ENCODE data around the gene SPAG4. TPM values are rescaled to one million over a fixed set of nuclear protein-coding genes. Genes with fewer than 3 reads are reported as not detected.

Gene SPAG4
- total RNA-seq, 1 donor from 2014 or later = 1.9 TPM

DNA sequence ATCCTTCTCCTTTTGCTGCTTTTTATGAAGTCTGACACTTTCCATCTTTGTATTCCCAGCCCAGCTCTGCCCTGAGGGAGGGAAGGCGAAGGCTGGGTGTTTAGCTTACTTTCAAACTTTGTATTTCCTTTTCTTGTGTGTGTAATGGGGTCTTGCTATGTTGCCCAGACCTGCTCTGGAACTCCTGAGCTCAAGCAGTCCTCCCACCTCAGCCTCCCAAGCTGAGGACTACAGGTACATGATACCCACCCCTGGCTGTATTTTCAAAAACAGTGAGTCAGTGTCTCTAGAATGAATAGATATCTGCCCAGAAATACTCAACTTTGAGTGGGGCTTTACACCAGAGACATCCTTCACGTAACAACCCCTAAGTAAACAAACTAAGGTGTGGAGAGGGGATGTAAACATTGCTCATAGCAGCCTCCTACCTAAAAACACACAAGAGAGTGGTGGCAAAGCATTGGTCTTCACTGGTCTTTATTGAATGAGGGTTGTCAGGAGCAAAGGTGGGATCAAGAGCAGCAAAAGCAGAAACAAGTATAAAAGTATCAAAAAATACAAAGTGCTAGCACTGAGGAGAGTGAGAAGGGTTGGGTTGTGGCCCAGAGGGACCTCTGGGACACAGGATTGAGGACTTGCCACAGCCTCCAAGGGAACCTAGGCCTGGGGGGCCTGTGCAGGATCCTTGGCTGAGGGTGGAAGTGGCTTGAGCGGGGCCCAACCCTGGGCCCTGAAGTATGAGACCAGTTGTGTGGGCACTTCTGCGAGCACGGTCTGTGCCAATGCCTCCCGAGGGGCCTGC is 10.2 kb downstream of the SPAG4 start:
- Mint-ChIP-seq H3K27me3 (ENCODE audit: unreplicated experiment) (no peaks in the 10 kb centered on the region), H3K36me3 (ENCODE audit: unreplicated experiment) (peaks cover 38% of the 10 kb centered on the region), H3K4me1 (ENCODE audit: unreplicated experiment) (no peaks in the 10 kb centered on the region), H3K9me3 (ENCODE audit: unreplicated experiment) (no peaks in the 10 kb centered on the region), H3K27ac (ENCODE audit: unreplicated experiment) (no peak overlapping the region), H3K4me3 (ENCODE audit: unreplicated experiment) (no peak overlapping the region)
- TF ChIP-seq, protein P1, sequence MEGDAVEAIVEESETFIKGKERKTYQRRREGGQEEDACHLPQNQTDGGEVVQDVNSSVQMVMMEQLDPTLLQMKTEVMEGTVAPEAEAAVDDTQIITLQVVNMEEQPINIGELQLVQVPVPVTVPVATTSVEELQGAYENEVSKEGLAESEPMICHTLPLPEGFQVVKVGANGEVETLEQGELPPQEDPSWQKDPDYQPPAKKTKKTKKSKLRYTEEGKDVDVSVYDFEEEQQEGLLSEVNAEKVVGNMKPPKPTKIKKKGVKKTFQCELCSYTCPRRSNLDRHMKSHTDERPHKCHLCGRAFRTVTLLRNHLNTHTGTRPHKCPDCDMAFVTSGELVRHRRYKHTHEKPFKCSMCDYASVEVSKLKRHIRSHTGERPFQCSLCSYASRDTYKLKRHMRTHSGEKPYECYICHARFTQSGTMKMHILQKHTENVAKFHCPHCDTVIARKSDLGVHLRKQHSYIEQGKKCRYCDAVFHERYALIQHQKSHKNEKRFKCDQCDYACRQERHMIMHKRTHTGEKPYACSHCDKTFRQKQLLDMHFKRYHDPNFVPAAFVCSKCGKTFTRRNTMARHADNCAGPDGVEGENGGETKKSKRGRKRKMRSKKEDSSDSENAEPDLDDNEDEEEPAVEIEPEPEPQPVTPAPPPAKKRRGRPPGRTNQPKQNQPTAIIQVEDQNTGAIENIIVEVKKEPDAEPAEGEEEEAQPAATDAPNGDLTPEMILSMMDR (IDR thresholded peaks at IDR 0.05) = no peak
- DNase-seq (ENCODE audit: extremely low spot score, unreplicated experiment) = peak; percentile 62

DNA sequence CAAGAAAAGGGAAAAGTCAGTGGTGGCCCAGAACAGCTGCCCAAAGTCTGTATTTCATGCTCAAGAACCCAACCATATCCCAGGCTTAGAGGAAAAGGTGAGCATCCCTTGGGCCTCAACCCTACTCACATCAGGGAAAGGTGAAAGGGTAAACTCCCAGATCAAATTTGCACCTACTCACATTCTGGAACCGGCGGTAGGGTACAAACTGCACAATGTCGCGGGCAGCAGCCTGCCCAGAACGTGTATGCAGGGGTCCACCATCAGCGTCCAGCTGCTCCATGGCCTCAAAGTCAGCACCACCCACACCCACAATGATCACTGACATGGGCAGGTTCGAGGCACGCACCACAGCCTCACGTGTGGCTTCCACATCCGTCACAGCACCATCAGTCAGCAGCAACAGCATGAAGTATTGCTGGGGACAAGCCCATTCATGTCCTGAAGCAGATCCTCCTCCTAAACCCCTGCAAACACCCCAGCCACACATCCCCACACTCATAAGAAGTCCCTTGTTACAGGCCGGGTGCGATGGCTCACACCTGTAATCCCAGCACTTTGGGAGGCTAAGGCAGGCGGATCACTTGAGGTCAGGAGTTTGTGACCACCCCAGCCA is 10.9 kb downstream of the SPAG4 start:
- Mint-ChIP-seq H3K27ac (ENCODE audit: unreplicated experiment) (no peak overlapping the region), H3K4me1 (ENCODE audit: unreplicated experiment) (no peaks in the 10 kb centered on the region), H3K9me3 (ENCODE audit: unreplicated experiment) (no peaks in the 10 kb centered on the region), H3K27me3 (ENCODE audit: unreplicated experiment) (no peaks in the 10 kb centered on the region), H3K4me3 (ENCODE audit: unreplicated experiment) (no peak overlapping the region), H3K36me3 (ENCODE audit: unreplicated experiment) (peaks cover 37% of the 10 kb centered on the region)
- DNase-seq (ENCODE audit: extremely low spot score, unreplicated experiment) = peak; percentile 73
- TF ChIP-seq, protein P1 (IDR thresholded peaks at IDR 0.05) = no peak

DNA sequence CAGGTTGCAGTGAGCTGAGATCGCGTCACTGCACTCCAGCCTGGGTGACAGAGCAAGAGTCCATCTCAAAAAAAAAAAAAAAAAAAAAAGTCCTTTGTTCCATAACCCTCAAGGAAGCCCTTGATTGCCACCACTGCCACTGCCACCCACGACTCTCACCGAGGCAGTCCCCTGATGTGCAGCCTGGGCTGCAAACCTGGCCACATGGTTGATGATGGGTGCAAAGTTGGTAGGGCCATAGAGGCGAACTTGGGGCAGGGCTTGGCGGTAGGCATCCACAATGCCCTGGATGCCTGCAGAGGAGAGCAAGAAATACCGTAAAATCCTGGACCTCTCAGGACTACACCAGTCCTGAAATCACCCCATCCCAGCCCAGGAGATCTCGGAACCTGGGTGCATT is 11.5 kb downstream of the SPAG4 start:
- H3K27ac Mint-ChIP-seq (ENCODE audit: unreplicated experiment) = no peak overlapping the region
- peaks cover 38% of the 10 kb centered on the region for H3K36me3 Mint-ChIP-seq (ENCODE audit: unreplicated experiment)
- no peaks in the 10 kb centered on the region for H3K27me3 Mint-ChIP-seq (ENCODE audit: unreplicated experiment)
- peak; percentile 66 for DNase-seq (ENCODE audit: extremely low spot score, unreplicated experiment)
- no peaks in the 10 kb centered on the region for H3K4me1 Mint-ChIP-seq (ENCODE audit: unreplicated experiment)
- TF ChIP-seq, protein P1 (IDR thresholded peaks at IDR 0.05) = no peak
- H3K9me3 Mint-ChIP-seq (ENCODE audit: unreplicated experiment) = no peaks in the 10 kb centered on the region
- H3K4me3 Mint-ChIP-seq (ENCODE audit: unreplicated experiment) = no peak overlapping the region

DNA sequence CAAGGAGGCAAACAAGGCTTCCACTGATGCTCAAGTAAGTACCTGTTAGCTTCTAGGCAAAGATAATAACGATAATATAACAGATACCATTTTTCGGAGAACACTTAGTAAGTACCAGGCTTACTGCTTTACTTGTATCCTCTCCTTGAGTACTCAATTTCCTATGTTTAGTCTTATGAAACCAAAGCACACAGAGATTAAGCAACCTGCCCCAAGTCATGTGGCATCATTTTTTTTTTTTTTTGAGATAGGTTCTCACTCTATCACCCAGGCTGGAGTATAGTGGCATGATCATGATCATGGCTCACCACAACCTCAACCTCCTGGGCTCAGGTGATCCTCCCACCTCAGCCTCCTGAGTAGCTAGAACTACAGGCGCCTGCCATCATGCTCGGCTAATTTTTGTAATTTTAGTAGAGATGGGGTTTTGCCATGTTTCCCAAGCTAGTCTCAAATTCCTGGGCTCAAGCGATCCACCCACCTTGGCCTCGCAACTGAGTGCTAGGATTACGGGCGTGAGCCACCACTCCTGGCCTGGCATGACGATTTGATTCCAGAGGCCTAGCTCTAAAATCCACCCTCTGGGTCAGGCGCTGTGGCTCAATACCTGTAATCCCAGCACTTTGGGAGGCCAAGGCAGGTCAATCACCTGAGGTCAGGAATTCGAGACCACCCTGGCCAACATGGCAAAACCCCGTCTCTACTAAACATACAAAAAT is 14.0 kb downstream of the SPAG4 start:
- H3K27me3 Mint-ChIP-seq (ENCODE audit: unreplicated experiment) = no peaks in the 10 kb centered on the region
- no peak overlapping the region for H3K27ac Mint-ChIP-seq (ENCODE audit: unreplicated experiment)
- no peaks in the 10 kb centered on the region for H3K4me1 Mint-ChIP-seq (ENCODE audit: unreplicated experiment)
- no peak overlapping the region for H3K4me3 Mint-ChIP-seq (ENCODE audit: unreplicated experiment)
- DNase-seq (ENCODE audit: extremely low spot score, unreplicated experiment) = peak; percentile 69
- H3K36me3 Mint-ChIP-seq (ENCODE audit: unreplicated experiment) = peaks cover 43% of the 10 kb centered on the region
- H3K9me3 Mint-ChIP-seq (ENCODE audit: unreplicated experiment) = no peaks in the 10 kb centered on the region
- TF ChIP-seq, protein P1 (IDR thresholded peaks at IDR 0.05) = no peak

DNA sequence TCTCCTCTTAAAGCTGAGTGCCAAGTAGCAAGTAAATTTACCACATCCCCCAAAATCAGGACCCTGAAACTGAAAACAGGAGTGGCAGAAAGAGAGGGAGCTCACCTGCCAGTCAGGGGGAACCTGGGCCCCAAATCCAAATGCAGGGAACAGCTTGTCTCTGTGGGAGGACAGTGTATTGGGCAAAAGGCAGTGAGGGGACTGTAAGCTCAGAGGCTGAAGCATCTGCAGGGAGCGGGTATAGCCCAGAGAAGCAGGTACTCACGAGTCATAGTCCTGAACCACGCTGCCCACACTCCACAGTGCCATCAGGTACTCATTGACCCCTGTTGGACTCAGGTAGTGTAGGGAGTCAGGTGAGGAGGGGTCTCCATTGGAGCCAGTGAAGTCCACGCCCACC is 15.0 kb downstream of the SPAG4 start:
- Mint-ChIP-seq H3K4me1 (ENCODE audit: unreplicated experiment) (no peaks in the 10 kb centered on the region), H3K4me3 (ENCODE audit: unreplicated experiment) (no peak overlapping the region), H3K36me3 (ENCODE audit: unreplicated experiment) (peaks cover 38% of the 10 kb centered on the region), H3K27ac (ENCODE audit: unreplicated experiment) (no peak overlapping the region), H3K27me3 (ENCODE audit: unreplicated experiment) (no peaks in the 10 kb centered on the region), H3K9me3 (ENCODE audit: unreplicated experiment) (no peaks in the 10 kb centered on the region)
- TF ChIP-seq, protein P1 (IDR thresholded peaks at IDR 0.05) = no peak
- peak; percentile 51 for DNase-seq (ENCODE audit: extremely low spot score, unreplicated experiment)

Measured in osteocyte (in vitro differentiated cells).